ENCODE measurements around the gene FBXW2. TPM values are rescaled to one million over a fixed set of nuclear protein-coding genes. Genes with fewer than 3 reads are reported as not detected.

The FBXW2 gene
- total RNA-seq, 1 donor = 36.9 TPM

- H4K20me1 ChIP-seq (ENCODE audit: insufficient read depth, low read length) = no peaks in the 10 kb centered on the region
- H3K9me3 ChIP-seq (ENCODE audit: low read depth, low read length) = no peaks in the 10 kb centered on the region
- no peak for DNase-seq (ENCODE audit: insufficient read length, low spot score, missing footprints)
- no peaks in the 10 kb centered on the region for H3K27me3 ChIP-seq (ENCODE audit: insufficient read depth, low read length)
- no peak overlapping the region for H2AFZ ChIP-seq (ENCODE audit: low read length)
- H3K4me3 ChIP-seq (ENCODE audit: insufficient read depth, low read length) = no peak overlapping the region
- peaks cover 7% of the 10 kb centered on the region for H3K4me1 ChIP-seq (ENCODE audit: insufficient read depth, low read length)
- TF ChIP-seq CTCF (IDR thresholded peaks at IDR 0.05; ENCODE audit: extremely low read depth, low read depth, low read length) = no peak
- no peak overlapping the region for H3K4me2 ChIP-seq (ENCODE audit: insufficient read depth, low read length)
- H3K79me2 ChIP-seq (ENCODE audit: insufficient read depth, low read length) = no peaks in the 10 kb centered on the region
- no peak overlapping the region for H3K27ac ChIP-seq (ENCODE audit: low read depth, low read length)
- H3K36me3 ChIP-seq (ENCODE audit: insufficient read depth, low read length) = no peaks in the 10 kb centered on the region
These were observed 72.8 kb downstream of the FBXW2 start for GRCh38 chr9:120720404-120720803.

- peaks cover 7% of the 10 kb centered on the region for H3K79me2 ChIP-seq (ENCODE audit: insufficient read depth, low read length)
- TF ChIP-seq CTCF (IDR thresholded peaks at IDR 0.05; ENCODE audit: extremely low read depth, low read depth, low read length) = no peak
- peaks cover 11% of the 10 kb centered on the region for H3K4me1 ChIP-seq (ENCODE audit: insufficient read depth, low read length)
- DNase-seq (ENCODE audit: insufficient read length, low spot score, missing footprints) = no peak
- H3K36me3 ChIP-seq (ENCODE audit: insufficient read depth, low read length) = no peaks in the 10 kb centered on the region
- no peak overlapping the region for H2AFZ ChIP-seq (ENCODE audit: low read length)
- no peak overlapping the region for H3K27ac ChIP-seq (ENCODE audit: low read depth, low read length)
- no peak overlapping the region for H3K4me3 ChIP-seq (ENCODE audit: insufficient read depth, low read length)
- H4K20me1 ChIP-seq (ENCODE audit: insufficient read depth, low read length) = no peaks in the 10 kb centered on the region
- no peaks in the 10 kb centered on the region for H3K27me3 ChIP-seq (ENCODE audit: insufficient read depth, low read length)
- H3K9me3 ChIP-seq (ENCODE audit: low read depth, low read length) = no peaks in the 10 kb centered on the region
- no peak overlapping the region for H3K4me2 ChIP-seq (ENCODE audit: insufficient read depth, low read length)
These were observed 74.9 kb downstream of the FBXW2 start for GRCh38 chr9:120718316-120718715.

- H3K79me2 ChIP-seq (ENCODE audit: insufficient read depth, low read length) = peaks cover 18% of the 10 kb centered on the region
- no peaks in the 10 kb centered on the region for H3K9me3 ChIP-seq (ENCODE audit: low read depth, low read length)
- no peak overlapping the region for H3K4me2 ChIP-seq (ENCODE audit: insufficient read depth, low read length)
- H4K20me1 ChIP-seq (ENCODE audit: insufficient read depth, low read length) = no peaks in the 10 kb centered on the region
- no peak overlapping the region for H3K27ac ChIP-seq (ENCODE audit: low read depth, low read length)
- H3K4me3 ChIP-seq (ENCODE audit: insufficient read depth, low read length) = no peak overlapping the region
- H3K4me1 ChIP-seq (ENCODE audit: insufficient read depth, low read length) = peaks cover 19% of the 10 kb centered on the region
- no peaks in the 10 kb centered on the region for H3K27me3 ChIP-seq (ENCODE audit: insufficient read depth, low read length)
- TF ChIP-seq CTCF (IDR thresholded peaks at IDR 0.05; ENCODE audit: extremely low read depth, low read depth, low read length) = no peak
- H3K36me3 ChIP-seq (ENCODE audit: insufficient read depth, low read length) = no peaks in the 10 kb centered on the region
- no peak overlapping the region for H2AFZ ChIP-seq (ENCODE audit: low read length)
- DNase-seq (ENCODE audit: insufficient read length, low spot score, missing footprints) = no peak
These were observed 76.0 kb downstream of the FBXW2 start for GRCh38 chr9:120717176-120717575.

GRCh38 chr9:120716483-120716882, 76.7 kb downstream of the FBXW2 start:
- no peaks in the 10 kb centered on the region for H4K20me1 ChIP-seq (ENCODE audit: insufficient read depth, low read length)
- H3K4me1 ChIP-seq (ENCODE audit: insufficient read depth, low read length) = peaks cover 26% of the 10 kb centered on the region
- DNase-seq (ENCODE audit: insufficient read length, low spot score, missing footprints) = no peak
- no peak overlapping the region for H3K27ac ChIP-seq (ENCODE audit: low read depth, low read length)
- H3K9me3 ChIP-seq (ENCODE audit: low read depth, low read length) = no peaks in the 10 kb centered on the region
- TF ChIP-seq CTCF (IDR thresholded peaks at IDR 0.05; ENCODE audit: extremely low read depth, low read depth, low read length) = no peak
- H3K4me2 ChIP-seq (ENCODE audit: insufficient read depth, low read length) = no peak overlapping the region
- no peak overlapping the region for H2AFZ ChIP-seq (ENCODE audit: low read length)
- H3K27me3 ChIP-seq (ENCODE audit: insufficient read depth, low read length) = no peaks in the 10 kb centered on the region
- no peak overlapping the region for H3K4me3 ChIP-seq (ENCODE audit: insufficient read depth, low read length)
- H3K36me3 ChIP-seq (ENCODE audit: insufficient read depth, low read length) = no peaks in the 10 kb centered on the region
- H3K79me2 ChIP-seq (ENCODE audit: insufficient read depth, low read length) = peaks cover 25% of the 10 kb centered on the region
